Medulla oblongata (tissue), 1 donor: Measurements from ENCODE around the gene GP2.

ENCODE experiments used
- DNase-seq: peaks from one replicate; pipeline ENCODE4 v3.0.0-alpha.2; 2015; ENCODE audit errors: extremely low spot score

The GP2 gene

DNA sequence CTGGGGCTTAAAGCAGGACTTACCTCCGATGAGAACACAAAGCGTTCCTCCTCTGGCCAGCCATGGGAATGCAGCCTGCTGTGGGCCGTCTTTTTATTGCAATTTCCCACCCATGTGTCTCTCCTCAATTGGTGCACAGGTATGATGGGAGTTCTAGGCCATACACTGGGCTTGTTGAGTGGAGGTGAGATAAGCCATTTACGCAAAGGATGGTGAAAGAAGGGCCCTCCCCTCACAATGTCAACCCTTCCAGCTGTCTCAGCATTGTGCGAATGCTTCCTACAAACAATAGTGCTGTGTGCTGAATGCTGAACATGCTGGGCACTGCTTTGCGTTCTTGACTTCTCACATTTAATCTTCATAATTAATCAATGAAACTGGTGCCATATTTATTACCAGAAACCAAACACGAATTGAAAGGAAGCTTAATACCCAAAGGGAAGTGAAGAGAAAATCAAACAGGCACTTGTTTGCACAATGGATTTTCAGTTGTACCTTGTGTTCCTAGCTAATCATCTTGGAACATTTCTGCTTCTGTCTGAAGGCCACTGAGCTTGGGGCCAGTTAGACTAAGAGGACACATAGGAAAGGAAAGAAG lies at the start of gene GP2:
TSS of gene GP2 (minus strand) at position 70 of the 598 bp plus-strand sequence. CDS start 1,082 bp downstream, outside the sequence.
- no peak for DNase-seq

DNA sequence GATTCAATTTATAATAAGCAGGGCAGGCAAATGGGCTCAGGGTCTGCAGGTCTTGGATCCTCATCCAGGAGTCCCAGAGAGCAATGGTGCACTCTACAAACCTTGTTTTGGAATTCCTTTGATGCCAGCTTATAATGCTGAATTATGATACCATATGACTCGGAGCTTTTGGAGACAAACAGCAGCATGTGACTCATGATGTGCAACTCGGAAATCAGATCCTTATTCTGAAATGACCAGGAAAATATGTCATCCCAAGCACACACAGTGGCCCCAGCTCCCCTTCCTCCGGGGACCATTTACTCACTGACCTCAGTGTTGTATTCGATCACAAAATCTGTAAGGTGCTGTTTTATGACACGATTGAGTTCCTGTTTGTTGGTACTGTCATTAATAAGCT lies 45.4 kb upstream of the GP2 start:
- DNase-seq: no peak

DNA sequence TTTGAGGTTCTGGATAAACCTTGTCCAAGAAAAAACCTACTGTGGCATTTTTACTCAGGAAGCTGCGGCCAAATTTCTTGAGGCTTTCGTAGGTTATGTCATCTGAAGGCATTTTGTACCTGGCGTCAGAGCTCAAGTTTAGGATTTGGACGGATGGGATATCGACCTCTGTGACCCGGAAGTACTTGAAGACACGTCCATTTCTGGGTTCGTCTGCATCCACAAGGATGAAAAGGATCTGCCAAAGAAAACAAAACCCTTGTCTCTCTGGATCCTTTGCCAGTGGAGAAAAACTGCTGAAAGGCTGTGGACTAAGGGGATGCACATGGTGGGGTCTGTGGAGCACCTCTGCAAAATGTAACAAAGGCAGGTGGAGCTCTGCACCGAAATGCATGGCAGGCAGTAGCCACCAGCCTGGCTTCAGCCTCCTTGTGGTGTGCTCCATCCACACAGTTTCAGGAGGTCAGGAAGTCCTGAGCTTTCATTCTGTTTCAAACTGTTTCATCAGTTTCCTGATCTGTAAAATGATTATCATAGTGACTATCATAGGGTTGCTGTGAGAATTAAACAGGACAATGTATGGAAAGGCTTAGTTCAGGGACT lies 42.2 kb upstream of the GP2 start:
- no peak for DNase-seq

DNA sequence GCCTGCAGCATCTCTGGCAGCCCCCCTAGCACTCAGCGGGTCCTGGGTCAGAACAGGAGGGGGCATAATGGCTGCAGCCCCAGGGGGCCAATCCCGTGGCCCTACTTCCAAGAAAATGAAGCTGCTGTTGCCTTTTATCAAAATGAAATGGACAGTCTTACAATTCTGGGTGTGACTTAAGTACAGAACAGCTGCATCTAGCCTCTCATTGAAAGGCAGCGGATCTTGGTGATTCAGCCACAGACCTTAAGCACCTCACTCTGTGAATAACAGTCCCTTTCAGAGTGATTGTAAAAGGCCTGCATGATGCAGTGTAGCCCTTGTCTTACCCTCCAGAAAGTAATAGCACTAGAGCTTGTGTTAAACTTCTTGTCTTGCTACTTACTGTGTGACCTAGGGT lies 36.7 kb upstream of the GP2 start:
- no peak for DNase-seq

DNA sequence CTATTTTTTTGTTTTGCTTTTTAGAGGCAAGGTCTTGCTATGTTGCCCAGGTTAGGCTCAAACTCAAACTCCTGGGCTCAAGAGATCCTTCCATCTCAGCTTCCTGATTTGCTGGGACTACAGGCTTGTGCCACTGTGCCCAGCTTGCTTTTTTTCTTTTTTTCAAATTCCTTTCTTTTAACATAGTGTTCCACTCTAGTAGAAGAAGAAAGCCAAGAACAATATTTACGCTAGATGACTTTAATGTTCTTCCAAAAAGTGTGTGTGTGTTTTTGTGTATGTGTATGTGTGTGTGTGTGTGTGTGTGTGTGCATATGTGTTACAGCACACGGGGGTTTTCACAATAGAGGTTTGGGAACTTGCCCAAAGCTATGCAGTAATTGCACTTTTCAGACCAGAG lies 35.9 kb upstream of the GP2 start:
- DNase-seq: no peak

DNA sequence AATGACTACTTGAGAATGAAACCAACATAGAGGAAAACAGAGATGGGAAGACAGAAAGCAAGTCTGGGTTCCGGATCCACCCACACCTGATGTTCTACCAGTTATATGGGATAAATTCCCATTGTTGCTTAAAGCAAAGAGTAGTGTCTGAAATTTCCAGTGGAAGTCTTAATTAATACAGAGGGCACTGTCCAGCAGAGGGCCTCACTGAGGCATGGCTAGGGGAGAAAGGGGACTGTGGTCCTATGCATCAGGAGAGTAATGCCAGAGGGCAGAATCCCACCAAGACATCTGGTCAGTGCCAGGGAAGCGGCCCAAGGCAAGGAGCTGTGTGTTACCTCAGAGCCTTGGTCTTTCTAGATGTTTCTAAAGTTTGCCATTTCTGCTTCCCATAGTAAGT lies 32.7 kb upstream of the GP2 start:
- DNase-seq: no peak

DNA sequence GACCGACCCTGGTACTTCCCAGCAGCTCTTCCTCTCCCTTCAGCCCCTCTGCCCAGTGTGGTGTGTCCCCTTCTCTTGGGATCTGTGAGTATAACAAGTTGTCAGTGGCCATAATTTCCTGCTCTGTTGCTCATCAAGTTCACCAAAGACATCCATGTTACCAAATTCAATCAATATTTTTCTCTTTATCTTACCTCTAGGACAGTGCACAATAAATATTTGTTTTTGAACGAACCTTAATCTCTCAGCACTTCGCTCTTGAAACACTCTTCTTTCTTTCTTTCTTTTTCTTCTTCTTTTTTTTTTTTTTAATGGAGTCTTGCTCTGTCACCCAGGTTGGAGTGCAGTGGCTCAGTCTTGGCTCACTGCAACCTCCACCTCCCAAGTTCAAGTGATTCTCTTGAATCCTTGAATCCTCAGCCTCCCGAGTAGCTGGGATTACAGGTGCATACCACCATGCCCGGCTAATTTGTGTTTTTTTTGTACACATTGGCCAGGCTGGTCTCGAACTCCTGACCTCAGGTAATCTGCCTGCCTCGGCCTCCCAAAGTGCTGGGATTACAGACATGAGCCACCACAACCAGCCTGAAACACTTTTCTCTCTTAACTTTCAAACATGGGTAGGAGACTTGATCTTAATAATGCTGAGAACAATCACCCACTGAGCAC lies 27.9 kb upstream of the GP2 start:
- DNase-seq: no peak

DNA sequence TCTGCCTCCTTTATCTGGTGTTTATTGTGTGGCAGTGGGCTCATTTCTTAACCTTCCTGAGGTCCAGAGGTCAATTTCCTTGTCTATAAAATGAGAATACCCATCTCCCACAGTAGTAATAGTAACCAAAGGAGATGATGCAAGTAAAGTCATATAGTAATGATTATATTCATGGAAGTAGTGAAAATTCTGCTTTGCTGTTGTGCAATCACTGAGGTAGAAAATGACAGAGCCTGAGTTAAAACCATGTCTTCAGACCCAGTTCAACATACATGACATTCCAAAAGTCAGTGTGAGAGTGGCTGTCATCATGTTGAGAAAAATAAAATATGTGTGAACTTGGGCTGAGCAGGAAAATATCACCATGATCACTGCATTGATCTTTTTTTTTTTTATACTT lies 26.1 kb upstream of the GP2 start:
- no peak for DNase-seq

DNA sequence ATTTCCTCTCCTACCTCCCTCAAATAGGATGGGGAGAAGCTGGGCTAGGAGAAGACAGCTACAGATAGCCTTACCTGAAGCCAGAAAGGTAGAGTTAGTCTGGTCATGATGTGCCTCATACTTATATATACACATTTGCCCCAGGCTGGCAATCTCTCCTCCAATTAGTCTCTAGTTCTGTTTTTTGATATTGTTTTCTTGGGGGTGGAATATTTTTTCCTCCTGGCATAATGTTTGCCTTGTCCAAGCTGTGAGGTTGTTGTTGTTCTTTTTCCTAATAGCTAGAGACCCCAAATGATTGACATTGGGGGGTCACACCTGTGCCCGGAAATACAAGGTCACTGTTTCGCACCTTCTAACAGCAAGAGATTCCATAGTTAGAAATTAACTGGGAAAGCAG lies 25.3 kb upstream of the GP2 start, which contains the start of gene UMOD:
TSS of gene UMOD (minus strand) at position 101 of the 400 bp plus-strand sequence. CDS start 1,978 bp downstream, outside the sequence.
- no peak for DNase-seq

DNA sequence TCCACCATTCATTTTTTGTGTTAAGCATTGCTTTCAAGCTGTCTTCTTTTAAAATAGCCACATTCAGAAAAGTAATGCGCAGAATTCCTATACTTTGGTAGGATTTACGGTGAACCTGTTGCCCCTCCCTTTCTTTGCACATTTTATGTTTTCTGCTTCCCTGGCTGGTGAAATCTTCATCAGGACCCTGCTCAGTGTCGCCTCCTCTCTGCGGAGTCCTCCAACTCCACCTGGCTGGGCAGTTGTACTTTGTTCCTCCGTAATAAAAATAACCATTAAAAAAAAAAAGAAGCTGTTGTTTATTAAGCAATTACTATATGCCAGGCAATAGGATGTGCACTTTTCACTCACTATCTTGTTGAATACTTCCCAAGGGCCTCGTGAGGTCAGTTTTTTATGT lies 22.3 kb upstream of the GP2 start:
- no peak for DNase-seq

DNA sequence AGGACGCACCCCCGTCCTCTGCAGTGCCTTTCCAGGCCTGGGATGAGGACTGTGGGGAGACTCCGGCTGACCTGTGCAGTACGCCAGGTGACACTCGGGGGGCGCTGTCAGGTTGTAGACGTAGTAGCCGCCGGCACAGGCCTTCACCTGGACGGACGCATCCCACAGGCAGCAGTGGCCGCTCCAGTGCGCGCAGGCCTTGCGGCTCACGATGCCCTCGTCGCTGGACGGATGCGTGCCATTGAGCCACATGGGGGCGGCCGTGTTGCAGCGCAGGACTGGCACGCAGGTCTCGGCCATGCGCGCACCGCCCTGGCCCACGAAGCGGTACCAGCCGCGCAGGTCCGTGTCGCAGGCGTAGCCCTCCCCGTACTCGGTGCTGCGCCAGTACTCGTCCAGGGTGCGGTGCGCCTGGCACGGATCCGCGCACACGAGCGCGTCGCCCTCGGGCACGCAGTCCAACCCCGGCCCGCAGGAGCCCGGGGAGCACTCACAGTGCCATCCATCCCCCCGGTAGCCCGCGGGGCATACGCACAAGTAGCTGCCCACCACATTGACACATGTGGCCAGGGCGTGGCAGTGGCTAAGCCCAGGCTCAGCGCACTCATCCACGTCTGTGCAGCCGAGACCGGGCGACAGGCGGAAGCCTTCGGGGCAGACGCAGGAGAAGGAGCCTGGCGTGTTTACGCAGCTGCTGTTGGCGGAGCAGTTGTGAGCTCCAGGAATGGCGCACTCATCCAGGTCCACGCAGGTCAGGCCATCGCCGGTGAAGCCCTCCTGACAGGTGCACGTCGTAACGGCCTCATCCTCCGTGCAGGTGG lies 21.3 kb upstream of the GP2 start:
- no peak for DNase-seq

DNA sequence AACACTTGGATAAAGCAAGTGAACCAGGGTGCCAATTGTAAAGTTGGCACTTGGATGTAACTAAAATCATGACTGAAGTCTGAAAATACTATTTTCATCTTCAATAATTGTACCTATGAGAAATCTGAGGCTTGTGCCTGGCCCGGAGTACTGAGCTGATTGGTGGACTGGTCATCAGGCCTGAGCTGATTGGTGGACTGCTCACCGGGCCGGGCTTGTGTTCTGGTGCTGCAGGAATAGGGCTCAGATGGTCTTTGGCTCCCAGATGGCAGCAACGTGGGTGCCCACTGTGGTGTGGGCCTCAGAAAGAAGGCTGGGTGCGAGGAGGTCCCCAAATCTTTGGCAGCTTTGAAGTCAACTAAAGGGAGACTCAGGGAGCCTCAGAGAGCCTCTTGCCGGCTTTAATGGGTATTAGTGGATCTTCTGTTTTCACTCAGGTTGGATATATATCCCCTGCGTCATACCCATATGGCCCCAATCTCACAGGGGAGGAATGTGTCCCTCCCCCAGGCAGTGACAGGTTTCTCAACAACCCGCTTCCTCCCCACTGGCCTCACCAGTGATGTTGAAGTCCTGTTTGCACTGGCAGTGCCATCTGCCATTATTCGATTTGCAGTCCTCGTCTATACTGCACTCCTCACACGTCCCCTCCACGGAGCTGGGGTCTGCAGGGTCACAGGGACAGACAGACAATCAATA lies 20.5 kb upstream of the GP2 start:
- no peak for DNase-seq

DNA sequence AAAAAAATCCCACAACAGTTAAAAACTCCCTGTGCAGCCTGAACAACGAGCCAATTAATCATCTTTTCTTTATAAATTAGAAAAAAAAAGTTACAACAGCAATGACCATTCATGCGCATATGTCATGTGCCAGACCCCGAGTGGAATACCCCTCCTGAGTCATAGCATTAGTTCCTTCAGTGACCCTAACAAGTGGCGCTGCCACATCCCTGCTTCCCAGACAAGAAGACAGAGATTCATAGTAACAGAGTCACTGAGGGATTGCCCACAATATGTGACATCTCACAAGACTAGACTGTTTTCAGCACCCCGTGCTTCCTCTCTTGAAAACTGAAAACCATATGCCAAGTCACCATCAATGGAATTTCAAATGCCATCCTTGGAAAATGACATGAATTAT lies 17.3 kb upstream of the GP2 start:
- no peak for DNase-seq

DNA sequence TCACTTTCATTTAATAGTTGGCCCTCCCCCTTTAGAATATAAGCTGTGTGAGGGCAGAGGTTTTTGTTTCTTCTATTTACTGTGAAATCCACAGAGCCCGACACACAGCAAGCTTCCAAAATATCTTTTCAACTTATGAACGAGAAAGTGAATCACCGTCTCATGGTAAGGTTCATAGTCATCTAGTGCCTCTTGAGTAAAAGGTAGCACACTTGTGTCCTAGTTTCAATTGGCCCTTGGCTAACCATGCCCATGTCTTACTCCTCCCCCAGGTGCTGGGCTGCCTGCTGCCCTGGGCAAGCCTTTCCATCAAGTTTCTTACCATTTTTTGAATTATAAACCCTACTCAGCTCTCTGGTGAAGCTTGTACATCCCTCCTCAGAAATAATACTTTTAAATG lies 12.4 kb upstream of the GP2 start:
- DNase-seq: no peak

DNA sequence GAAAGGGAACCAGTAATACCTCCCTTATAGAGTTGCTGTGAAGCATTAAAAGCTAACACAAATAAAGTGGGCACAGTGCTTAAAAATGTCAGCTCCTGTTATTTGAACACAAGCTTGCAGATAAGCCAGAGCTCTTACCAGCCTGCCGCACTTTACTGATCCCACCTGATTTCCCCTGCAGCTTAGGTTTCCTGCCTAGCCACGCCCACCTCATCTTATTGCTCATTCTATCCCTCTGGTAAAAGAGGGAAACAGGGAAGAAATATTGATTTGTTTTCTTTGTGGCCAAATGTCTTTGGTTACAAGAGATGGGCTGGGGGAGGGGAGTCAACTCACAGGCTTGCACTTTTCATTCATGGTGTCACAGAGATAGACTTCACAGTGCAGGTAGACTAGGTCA lies 9.6 kb upstream of the GP2 start:
- no peak for DNase-seq

DNA sequence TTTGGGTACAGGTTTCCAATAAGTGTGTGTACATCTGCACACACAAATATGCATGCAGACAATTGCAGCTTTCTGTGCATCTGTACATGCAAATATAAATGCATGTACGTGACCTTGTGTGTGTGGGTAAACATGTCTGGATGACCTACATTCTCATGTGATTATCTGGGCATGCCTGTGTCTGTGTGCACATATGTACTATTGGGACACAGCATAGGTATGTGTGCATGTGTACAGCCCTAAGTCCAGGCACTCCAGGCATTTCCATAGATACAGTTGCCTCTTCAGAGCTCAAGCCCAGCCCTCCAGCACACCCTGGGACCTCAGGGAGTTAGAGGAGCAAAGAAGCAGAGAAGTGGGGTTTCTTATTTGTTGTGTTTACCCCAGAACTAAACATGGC lies 7.1 kb upstream of the GP2 start:
- DNase-seq: no peak

DNA sequence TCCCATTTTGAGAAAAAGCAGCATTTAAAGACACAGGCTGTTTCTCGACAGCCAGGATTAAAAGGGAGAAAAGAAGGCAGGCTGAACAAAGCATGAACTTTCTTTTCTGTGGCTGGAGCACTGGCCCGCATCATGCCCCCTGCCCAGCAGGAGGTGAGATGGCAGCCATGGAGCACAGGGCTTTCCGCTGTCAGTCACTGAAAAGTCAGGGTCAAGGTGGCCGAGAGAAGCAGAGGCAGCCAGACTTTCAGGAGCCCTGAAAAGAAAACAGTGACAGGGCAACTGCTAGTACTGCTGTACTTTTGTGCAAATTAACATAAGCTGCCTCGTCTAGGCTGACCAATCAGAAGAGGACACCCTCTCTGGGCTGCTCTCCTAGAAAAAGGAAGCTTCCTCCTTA lies 5.8 kb upstream of the GP2 start:
- no peak for DNase-seq

DNA sequence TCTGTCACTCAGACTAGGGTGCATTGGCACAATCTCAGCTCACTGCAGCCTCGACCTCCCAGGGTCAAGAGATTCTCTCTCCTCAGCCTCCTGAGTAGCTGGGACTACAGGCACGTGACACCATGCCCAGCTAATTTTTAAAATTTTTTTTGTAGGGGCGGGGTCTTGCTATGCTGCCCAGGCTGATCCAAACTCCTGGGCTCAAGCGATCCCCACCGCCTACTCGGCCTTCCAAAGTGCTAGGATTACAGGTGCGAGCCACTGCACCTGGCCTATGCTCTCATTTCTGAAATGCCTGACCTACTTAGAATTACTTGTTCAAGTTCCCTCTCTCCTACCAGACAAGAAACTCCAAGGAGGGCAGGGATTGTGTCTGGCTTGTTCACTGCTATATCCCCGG lies 5.1 kb upstream of the GP2 start:
- no peak for DNase-seq

DNA sequence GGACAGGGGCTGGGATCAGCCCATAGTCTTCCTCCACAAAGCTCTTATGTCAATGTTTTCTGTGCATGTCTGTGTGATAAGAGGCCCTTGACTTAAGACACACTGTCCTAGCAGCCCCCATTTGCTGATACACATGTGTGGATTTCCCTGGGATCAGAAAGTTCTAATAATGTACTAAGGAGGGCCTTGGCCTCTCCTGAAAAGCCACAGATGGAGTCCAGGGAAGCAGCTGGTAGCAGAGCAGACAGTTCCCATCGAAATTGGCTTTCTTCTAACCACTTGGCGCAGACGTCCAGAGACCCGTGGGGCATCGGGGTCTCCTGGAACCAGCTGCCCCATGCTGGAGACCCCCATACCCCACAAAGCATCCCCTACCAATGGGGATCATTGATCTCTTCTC lies 4.3 kb upstream of the GP2 start:
- no peak for DNase-seq

DNA sequence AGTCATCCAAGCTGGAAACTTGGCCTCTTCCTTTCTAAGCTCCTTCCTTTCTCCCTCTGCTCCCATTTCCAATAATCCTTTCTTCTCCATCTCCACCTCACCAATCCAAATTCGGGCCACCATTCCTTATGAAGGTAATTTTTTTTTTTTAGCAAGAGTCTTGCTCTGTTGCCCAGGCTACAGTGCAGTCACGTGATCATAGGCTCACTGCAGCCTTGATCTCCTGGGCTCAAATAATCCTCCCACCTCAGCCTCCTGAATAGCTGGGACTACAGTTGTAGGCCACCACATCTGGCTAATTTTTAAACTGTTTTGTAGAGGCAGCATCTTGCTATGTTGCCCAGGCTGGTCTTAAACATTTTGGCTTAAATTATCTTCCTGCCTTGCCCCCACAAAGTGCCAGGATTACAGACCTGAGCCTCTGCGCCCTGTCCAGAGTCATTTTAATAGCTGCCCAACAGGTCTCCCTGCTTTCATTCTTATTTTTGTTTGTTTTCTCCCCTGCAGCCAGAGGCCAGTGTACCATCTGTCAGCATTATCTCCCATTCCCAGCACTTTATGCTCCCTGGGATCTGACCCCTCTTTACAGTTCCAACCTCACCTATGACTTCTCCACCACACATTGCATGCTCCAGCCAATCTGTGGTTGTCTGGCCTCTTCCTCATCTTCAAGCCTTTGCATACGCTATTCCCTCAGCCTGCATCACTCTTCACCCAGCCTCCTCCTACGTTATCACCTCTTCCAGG lies 2.3 kb upstream of the GP2 start:
- DNase-seq: no peak

DNA sequence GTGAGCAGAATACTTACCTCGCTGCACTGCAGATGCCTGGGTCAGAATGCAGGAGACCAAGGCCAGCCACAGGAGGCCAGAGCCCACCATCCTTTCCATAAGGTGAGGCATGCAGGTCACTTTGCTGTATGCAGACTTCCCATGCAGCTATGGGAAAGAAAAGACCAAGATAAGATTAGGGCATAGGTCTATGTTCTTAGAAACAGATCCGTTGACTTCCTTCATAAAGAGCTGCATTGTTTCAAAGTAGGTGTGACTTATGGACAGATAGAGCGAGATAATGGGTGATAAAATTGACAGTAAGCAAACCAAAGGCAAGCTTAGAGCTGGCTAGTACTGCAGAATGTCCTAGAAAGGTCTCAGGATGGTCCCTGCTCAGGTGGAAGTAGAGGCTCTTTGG lies 992 bp downstream of the GP2 start:
- no peak for DNase-seq
